Measurements from ENCODE around the gene LRCOL1.

The LRCOL1 gene

DNA sequence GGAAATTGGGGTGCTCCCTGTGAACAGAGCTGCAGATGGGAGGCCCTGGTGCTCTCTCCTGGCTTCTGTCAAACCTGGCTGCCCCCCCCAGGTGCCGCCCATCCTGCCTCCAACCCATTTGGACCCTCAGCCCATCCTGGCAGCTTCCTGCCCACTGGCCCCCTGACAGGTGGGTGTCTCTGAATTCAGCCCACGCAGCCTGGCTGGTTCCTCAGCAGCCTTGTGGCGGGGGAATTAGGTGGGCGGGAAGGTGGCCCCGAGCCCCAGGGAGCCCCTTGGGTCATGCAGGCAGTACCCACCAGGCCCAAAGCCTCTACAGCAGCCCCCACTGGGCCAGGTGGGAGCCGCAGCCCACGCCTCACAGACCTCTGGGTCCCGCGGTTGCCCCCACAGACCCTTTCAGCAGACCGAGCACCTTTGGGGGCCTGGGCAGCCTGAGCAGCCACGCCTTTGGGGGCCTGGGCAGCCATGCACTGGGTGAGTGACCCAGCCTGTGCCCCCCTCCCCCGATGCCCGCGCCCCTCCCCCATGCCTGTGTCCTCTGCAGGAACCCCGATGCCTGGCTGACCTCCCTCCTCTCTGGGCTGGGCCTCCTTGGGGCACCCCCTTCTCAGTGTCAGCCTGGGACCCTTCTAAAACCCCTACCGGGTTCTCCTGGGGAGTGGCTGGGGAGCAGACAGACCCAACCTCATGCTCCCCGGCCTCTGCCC is 28.9 kb downstream of the LRCOL1 start:
- DNase-seq = no peak

DNA sequence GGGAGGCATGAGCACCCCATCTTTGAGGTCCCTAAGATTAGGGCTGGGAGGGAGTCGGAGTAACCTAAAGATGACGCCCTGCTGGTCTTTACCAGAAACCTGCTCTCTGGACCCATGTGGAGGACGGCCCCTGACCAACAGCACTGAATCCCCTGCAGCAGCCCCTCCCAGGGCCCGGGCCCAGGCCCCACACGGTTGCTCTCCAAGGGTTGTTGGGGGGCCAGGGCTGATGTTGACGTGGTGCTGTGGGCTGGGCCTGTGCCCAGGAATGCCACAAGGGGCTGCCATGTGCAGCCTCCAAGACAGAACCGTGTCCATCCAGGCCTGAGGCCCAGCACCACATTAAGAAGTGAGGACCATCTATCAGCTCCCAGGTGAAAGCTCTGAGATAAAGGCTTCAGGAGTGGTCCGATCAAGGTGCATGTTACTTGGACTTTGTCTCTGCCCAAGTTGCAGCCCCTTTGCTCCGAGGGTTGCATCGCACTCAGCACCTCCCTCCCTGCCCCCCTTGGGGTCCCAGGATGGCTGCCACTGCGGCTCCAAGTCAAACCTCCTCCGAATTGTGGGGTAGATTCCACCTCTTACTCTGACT is 29.6 kb downstream of the LRCOL1 start:
- no peak for DNase-seq

DNA sequence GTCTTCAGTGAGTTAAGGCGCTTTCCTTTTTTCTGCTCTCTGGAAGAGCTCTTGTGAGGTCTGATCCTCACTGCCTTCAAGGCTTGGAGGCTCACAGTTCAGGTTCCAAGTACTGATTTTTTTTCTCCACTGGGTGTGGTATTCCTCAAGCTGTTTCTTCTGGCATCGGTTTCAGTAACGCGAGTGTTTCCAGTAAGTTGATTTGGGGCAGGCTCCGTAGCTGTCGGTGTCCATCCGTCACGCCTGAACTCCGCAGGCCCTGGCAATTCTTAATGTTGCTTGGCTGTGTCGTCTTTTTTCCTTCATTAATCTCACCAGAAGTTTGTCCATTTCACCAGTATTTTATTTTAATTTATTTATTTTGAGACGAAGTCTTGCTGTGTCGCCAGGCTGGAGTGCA is 30.6 kb downstream of the LRCOL1 start:
- no peak for DNase-seq

DNA sequence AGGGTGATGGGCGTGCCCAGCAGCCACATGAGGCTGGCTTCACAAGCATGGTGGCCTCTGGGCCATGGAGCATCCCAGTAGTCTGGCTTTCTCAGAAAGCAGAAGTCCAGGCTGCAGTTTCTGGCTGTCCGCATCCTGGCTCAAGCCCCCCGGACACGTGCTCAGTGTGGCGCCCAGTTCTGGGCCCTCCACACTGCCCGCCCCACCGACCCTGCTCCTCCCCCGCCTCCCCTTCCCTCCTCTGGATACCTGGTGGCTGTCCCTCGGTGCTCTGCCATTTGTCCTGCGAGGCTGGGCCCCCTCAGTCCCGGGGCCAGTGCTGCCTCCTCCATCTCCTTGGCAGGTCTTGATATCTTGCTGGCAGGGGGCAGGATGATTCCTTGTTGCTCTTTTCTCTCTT is 31.6 kb downstream of the LRCOL1 start:
- no peak for DNase-seq

DNA sequence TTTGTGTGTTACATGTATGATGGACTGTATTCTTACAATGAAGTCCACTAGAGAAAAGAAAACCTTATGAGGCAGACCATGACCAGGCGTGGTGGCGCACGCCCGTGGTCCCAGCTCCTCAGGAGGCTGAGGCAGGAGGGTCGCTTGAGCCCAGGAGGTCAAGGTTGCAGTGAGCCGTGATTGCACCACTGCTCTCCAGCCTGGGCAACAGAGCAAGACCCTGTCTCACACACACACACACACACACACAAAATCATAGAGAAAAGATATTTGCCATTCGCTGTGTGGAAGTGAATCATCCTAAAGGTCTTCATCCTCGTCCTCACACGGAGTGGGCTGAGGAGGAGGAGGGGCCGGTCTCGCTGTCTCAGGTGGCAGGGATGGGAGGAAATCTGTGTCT is 32.3 kb downstream of the LRCOL1 start:
- no peak for DNase-seq

DNA sequence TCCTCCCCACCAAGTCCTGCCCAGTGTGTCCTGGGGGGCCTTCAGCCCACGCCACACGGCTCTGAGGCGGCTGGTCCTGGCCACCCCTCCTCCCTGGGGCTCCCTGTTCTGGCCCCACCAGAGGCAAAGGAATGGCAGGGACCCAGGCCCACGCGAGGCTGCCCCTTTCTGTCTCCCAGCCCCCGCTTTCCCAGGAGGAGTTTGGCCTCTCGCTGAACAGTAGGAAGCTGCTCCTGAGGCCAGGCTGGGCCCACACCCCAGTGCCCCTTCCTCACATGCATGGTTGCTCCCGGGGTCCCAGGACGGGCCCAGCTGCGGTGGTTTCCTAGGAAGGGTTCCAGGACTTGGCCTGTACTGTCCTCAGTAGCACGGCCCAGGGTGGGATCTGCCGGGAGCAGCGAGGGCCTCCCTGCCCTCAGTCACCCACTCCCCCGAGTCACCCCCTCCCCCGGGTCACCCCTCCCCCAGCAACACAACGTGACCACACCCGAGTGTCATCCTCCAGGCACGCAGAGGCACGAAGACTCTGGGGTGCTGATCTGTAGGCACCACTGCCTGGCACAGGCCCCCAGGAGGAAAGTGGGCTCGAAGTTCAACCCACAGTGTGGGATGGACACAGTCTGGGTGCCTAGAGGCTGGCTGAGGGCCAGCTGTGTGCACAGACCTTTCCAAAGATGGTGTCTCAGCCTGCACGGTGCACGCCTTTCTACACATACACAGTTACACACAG is 33.0 kb downstream of the LRCOL1 start:
- DNase-seq = no peak

DNA sequence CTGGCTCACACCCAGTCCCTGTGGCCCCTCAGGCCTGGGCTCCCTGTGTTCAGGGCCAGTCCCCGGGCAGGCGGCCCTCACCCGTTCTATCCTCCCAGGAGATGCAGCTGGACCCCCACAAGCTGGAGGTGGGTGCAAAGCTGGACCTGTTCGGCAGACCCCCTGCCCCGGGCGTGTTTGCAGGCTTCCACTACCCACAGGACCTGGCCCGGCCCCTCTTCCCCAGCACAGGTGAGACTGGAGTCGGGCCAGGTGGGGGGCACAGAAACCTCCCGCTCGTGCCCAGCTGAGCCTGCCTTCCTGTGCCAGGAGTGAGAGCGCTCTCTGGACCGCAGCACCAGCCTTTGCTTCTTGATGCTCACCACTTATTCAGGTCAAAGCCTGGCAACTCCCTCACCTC is 33.7 kb downstream of the LRCOL1 start:
- no peak for DNase-seq

DNA sequence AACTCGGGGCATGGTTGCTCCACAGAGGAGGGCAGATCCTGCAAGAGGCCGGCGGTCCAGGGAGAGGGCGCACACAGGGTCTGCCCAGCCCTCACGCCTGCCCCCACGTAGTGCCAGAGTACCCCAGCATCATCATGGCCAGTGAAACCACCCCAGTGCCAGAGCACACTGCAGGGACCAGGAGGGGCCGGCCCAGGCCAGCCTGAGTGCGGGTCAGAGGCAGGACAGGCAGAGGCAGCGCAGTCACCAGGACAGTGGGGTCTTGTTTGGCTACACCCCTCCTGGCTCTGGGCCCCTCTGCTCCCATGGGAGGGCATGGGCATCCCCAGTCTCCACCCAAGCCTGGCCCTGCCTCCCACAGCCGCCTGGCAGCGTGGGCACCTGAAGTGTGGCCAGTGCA is 34.7 kb downstream of the LRCOL1 start:
- DNase-seq = no peak

DNA sequence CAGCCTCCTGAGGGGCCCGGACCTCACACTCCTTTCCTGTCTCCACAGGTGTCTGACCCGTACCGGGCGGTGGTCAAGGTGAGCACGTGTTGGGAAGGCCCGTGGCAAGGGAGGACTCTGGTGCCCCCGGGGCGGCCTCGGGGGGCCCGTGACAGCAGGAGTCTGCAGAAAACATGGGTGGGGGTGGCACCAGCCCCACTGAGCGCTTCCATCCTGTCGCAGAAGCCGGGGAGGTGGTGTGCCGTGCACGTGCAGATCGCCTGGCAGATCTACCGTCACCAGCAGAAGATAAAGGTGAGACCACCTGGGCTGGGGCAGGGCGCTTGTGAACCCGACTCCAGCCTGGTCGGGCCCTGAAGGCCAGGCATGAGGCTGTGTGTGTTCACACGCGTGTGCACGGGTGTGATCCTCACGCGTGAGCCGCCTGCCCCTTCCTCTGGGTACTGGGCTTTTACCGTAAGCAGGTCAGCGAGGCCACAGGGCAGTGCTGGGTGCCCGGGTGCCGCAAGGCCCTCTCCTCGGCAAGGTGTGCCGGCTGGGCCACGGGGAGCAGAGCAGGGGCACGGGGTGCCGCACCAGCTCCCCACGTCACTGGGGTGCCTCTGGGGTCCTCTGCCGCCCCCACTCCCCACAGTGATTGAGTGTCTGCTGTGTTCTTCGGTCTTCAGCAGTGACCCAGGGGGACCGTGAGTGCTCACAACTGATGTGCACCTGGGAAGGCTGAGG is 35.9 kb downstream of the LRCOL1 start:
- no peak for DNase-seq

DNA sequence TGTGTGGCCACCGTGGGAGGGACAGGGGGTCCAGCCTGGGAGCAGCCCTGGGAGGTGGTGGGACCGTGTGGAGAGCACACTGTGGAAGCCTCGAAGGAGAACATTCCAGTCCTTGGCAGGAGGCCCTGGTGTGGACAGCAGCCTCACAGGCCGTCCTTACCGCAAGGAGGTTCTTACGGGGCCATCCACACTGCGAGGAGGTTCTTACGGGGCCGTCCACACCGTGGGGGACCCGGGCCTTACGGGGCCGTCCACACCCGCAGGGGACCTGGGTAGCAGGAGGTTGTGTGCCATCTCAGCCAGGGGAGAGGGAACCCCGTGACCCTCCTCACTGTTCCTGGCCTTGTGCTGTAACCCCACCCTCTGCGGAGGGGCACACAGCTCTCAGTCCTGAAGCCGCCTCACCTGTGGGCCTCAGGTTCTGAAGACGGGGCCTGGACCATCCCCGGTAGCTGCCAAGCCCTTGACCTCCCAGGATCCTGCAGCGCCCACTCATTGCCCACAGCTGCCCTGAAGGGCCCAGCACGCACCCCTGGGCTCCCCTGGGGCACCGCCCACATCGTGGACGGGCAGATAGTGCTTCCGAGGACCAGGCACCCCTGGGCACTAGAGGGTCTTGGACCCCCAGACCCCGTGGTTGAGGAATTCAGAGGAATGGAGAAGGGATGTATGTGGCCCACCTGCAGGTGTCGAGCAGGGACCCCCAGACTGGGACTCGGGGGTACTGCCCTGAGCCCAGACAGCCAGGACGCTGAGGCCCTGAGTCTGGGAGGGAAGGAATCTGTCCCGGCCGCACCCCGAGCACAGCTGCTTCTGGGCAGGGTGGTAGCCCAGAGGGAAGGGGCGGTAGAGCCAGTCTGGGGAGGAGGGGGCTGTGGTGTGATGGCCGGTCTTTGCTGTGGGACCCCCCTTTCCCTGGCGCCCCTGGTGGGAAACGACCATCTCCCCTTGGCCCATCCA is 37.3 kb downstream of the LRCOL1 start:
- no peak for DNase-seq

DNA sequence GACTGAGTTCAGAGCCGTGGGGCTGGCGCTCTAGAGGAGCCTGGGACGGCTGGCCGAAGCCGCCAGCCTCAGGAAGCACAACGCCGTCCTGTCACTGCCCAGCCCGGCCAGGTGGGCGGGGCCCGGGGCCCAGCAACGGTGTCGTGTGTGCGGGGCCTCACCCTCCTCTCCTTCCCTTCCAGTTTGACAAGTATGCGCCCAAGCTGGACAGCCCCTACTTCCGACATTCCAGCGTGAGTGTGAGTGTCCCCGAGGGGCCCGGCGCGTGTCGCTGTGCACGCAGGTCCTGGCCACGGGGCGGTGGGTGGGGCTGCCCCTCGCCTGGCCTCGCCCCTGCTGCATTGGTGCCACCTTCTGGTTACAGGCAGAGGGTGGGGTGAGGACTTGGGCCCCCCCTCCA is 38.3 kb downstream of the LRCOL1 start:
- no peak for DNase-seq

DNA sequence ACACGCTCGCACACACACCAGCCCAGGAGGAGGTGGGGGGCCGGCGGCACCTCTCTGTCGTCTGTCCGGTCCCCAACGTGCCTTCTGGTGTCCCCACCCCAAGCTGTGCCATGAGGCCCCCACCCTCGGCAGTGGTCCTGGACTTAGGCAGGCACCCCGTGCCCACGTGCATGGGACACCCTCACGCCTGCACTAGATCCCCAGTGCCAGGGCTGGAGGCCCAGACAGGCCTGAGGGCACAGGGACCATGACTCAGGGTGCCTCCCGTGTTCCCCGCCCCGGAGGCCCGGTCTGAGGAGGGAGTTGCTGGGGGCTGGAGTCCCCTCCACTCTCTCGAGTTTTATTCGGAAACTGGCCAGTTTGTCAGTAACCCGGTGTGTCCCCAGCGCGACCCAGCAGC is 38.8 kb downstream of the LRCOL1 start:
- DNase-seq = no peak

DNA sequence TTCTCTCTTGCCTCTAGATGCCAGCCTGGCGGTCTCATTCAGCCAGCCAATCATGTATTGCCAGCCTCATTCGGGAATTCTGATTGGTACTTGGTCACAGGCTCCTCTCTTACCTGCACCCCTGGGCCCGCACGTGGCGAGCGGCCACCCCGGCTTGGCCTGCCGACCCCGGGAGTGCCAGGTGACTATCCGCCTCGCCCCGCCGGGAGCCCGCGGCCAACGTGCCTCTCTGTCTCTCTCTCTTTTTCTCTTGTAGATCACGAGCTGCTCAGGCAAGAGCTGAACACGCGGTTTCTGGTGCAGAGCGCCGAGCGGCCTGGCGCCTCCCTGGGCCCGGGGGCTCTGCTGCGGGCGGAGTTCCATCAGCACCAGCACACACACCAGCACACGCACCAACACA is 39.3 kb downstream of the LRCOL1 start:
- DNase-seq = no peak

DNA sequence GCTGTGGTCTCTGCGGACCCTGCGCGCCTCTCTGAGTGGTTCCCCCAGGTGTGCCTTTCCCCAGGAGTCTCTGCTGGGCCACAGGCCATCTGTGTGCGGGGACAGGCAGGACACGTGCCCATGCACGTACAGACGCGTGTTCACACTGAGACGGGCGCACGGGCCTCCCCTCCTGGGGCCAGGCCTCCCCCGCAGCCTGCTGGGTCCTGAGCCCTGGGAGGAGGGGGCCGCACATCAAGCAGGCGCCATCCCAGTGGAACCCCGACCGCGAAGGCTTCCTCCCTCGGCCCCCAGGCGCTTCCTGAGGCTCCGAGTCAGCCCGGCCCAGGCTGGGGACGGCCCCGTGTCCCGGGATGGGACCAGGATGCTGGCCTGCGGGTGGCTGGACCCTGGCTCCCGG is 39.7 kb downstream of the LRCOL1 start:
- no peak for DNase-seq

DNA sequence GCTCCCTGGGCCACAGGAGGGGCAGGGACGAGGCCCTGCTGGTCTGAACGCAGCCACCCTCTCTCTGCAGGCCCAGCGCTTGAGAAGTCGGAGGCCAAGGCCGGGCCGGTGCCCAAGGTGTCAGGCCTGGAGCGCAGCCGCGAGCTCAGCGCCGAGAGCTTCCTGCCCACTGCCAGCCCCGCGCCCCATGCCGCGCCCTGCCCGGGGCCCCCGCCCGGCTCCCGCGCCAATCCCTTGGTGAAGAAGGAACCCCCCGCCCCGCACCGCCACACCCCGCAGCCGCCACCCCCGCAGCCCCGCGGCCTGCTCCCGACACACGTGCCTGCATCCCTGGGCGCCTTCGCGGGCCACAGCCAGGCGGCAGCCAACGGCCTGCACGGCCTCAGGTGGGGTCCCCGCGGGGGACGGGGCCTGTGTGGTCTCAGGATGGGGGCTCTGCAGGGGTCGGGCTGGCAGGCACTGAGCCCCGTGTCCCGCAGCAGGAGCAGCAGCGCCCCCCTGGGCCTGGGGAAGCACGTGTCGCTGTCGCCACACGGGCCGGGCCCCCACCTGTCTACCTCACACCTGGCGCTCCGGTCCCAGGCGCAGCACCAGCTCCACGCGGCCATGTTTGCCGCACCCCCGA is 40.4 kb downstream of the LRCOL1 start:
- DNase-seq = no peak

DNA sequence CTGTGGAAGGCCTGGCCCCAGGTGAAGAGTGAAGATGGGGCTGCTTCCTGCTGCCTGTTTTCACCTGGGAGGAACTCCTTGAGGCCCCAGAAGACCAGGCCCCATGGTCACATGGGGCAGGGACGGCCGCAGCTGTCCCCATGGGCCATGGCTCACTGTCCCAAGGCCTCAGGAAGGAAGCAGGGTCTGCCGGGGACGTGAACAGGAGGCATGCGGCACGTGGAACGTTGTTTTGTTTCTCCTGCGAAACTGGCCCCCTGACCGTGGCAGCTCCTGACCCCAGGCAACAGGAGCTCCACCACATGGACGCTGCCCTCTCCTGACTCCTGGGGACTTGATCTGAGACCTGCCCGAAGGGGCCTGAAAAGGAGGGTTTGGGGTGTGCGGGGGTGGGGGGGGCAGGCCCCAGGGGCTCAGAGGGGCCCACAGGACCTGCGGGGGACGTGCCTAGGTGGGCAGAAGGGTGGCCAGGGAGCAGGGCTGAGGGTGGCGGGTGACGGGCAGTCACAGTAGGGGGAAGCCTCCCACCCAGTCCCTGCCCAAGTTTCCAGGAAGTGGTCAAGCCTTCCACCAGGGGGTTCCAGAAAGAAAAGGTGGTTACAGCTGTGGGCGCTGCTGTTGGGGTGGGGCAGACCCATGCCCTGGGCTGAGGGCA is 41.4 kb downstream of the LRCOL1 start:
- DNase-seq = no peak

DNA sequence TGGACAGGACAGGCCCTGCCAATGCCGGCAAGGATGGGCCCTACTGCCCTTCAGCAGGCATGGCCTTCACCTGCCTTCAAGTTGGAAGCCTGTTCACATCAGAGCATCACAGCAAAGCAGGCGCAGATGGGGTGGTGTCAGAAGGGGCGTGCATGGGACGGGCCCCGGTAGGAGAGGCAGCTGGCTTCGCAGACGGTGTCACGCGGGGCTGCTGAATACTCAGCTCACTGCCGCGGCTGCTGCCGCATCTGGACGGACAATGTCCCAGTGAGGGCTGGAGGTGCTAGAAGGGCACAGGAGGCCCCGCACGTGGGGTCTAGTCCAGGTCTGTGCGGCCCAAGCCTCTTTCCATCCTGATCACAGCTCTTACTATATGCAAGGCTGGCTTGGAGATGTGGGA is 42.1 kb downstream of the LRCOL1 start:
- no peak for DNase-seq

DNA sequence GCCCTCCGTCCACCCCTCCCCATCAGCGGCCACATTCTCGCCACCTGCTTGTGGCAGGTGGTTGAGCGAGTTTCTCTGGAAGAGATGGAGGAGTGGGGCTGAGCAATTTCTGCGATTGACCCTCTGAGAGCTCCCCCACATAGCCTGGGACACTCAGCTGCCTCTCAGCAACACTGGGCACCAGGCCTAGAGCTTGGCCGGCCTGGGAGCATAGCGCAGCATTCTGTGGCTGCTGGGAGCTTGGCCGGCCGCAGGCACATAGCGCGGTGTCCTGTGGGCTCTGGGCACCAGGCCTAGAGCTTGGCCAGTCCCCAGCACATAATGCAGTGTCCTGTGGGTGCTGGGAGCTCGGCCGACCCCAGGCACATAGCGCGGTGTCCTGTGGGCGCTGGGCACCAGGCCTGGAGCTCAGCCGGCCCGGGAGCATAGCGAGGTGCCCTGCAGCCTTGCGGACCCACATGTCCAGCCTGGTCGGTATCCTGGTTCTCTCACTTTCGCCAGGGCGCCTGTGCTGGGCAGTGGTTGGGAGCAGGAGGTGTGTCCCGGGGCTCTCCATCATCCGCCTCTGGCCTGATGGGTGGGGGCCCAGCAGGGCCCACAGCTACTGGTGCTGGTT is 43.8 kb downstream of the LRCOL1 start:
- DNase-seq = no peak

DNA sequence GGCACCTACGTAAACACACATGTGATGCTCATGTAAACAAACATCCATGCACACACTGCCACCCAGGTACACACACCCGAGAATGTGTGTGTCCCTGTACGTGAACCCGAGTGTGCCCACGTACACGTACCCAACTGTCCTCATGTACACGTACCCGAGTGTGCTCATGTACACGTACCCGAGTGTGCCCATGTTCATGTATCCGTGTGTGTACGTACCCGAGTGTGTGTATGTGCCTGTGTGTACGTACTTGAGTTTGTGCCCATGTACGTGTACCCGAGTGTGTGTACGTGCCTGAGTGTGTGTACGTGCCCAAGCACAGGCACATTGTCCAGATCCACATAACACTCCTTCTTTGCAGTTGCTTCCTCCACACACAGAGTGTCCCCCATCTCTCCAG is 45.0 kb downstream of the LRCOL1 start:
- DNase-seq = no peak

DNA sequence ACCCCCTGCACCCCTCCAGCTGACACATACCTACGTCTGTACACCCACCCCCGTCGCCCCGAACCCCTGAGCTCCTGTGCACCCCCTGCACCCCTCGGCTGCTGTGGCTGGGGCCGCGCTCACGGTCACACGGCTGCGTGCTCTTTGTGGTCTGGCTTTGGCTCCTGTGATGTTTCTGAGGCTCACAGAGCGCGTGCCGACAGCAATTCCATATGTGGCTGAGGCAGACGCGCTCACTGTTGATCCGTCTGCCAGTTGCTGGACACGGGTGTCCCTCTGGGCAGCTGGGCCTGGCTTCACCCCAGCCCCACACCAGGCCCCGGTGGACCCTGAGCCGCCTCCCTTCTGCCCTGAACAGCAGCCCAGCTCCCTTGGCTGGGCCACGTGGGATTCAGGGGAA is 46.5 kb downstream of the LRCOL1 start:
- DNase-seq = no peak

DNA sequence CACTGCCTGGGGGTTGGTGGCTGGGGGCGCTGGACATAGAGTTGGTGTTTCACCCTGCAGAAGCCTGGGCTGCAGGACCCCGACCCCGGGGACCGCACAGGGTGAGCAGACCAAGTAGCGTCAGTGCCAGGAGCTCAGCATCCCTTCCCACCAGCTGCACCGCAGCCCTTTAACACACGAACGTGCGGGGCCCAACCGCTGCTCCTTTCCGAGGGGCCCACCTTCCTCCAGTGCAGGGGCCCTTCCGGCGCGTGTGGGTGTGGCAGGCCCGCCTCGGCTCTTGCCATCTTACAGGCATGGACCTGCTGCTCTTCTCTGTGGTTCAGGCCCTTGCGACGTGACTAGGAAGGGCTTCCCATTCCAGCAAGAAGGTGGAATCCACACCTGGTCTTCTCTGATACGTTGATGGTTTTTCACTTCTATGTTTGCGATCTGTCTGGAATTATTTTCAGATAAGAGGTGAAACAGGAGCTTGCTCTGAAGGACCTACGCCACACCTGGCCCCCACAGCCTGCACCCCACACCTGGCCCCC is 47.8 kb downstream of the LRCOL1 start:
- no peak for DNase-seq
